ENCODE results near the gene PAM.

Gene PAM

DNA sequence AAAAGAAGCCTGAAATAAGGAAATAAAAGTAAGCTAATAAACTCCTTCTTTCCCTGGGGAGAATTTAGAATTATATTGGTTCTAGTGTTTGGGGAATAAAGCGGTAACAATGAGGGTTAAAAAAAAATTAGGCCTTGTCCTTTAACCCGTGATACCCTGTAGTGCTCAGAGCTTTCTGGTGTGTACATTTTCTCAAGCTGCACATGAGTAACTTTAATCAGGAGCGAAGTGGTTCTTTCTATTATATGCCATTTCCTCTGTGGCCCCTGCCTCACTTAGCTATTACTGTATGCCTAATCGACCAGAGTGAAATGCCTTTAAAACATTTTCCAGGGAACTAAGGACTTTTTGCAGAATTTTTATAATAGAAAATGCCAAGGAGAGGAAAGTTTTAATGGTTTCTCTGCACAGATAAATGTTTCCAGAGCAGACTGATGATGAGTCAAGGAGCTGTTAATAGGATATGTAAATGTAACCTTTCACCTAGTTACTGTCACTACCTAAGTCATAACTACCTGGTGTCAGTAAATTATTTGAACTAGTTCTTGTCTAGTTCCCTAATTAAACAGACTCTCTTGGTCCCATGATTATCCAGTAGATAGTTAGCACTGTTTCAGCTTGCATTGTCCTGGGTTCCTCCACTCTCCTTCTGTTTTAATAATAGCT, 7.6 kb downstream of the PAM start:
- no peak overlapping the region for H2AFZ ChIP-seq (ENCODE audit: low read depth, low read length)
- no peaks in the 10 kb centered on the region for H3K9me3 ChIP-seq (ENCODE audit: control insufficient read depth, low read length)
- no peak overlapping the region for H4K91ac ChIP-seq (ENCODE audit: low read length)
- no peak overlapping the region for H3K18ac ChIP-seq (ENCODE audit: low read depth in 1 of 2, low read length in 2 of 2)
- H2BK5ac ChIP-seq (ENCODE audit: low read depth, low read length, poor library complexity, severe bottlenecking): no peak overlapping the region
- peaks cover 0 to 6% of the 10 kb centered on the region in 2 experiments for H3K36me3 ChIP-seq (ENCODE audit: control insufficient read depth in 1 of 2, insufficient read depth in 2 of 2, low read depth in 1 of 2, low read length in 2 of 2)
- H4K8ac ChIP-seq (ENCODE audit: low read length): no peak overlapping the region
- H3K27ac ChIP-seq (ENCODE audit: low read length, poor library complexity, severe bottlenecking): peak overlapping the region; percentile 47
- H3K4me1 ChIP-seq (ENCODE audit: control insufficient read depth, insufficient read depth, low read depth, low read length): peaks cover 2% of the 10 kb centered on the region
- H2AK5ac ChIP-seq (ENCODE audit: low read length, severe bottlenecking): no peak overlapping the region
- no peak overlapping the region for H2BK120ac ChIP-seq (ENCODE audit: low read depth, low read length)
- peak; percentile 22 for DNase-seq
- no peak overlapping the region for H3K4me3 ChIP-seq (ENCODE audit: insufficient read depth in 1 of 2, low read depth in 1 of 2, low read length in 2 of 2)
- WGBS: 55% methylated on average over 3 of the region's 4 CpGs
- peak overlapping the region; percentile 81 for H3K9ac ChIP-seq (ENCODE audit: low read length)
- peak overlapping the region; percentile 37 for H3K4me2 ChIP-seq (ENCODE audit: low read length, poor library complexity, severe bottlenecking)
- no peaks in the 10 kb centered on the region for H3K27me3 ChIP-seq (ENCODE audit: control insufficient read depth in 1 of 2, insufficient read depth in 1 of 2, low read length in 2 of 2)
- H2BK12ac ChIP-seq (ENCODE audit: low read length in 2 of 2): no peak overlapping the region
- no peak overlapping the region for H3K4ac ChIP-seq (ENCODE audit: low read depth in 1 of 2, low read length in 2 of 2)
- H3K23ac ChIP-seq (ENCODE audit: low read length in 2 of 2): no peak overlapping the region
- H3K79me1 ChIP-seq (replicated peaks; ENCODE audit: low read length, poor library complexity, severe bottlenecking): peaks cover 13% of the 10 kb centered on the region
- H2BK15ac ChIP-seq (ENCODE audit: low read depth, poor library complexity, severe bottlenecking): no peak overlapping the region
- H3K14ac ChIP-seq (ENCODE audit: low read length in 2 of 2): no peak overlapping the region

DNA sequence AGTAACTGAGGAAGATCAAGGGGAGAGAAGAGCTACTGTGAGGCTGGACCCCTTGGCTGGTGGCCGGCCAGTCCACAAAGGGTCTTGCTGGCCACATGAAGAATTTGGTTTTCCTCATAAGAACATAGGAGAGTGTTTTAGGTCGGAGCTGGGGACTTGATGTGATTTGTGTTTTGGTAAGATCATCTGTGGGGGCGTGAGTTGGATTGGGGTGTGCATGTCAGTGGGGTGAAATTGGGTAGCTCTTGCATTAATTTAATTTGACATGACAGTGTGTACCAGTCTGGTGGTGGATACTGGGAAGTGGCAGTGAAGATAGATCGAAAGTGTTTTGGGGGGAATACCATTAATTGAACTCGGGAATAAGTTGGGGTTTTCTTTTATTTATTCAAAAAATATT, 8.6 kb downstream of the PAM start:
- peaks cover 14% of the 10 kb centered on the region for H3K79me1 ChIP-seq (replicated peaks; ENCODE audit: low read length, poor library complexity, severe bottlenecking)
- no peak overlapping the region for H3K14ac ChIP-seq (ENCODE audit: low read length in 2 of 2)
- H3K4me3 ChIP-seq (ENCODE audit: insufficient read depth in 1 of 2, low read depth in 1 of 2, low read length in 2 of 2): no peak overlapping the region
- no peak overlapping the region for H3K27ac ChIP-seq (ENCODE audit: low read length, poor library complexity, severe bottlenecking)
- H2BK12ac ChIP-seq (ENCODE audit: low read length in 2 of 2): no peak overlapping the region
- H3K4me1 ChIP-seq (ENCODE audit: control insufficient read depth, insufficient read depth, low read depth, low read length): peaks cover 2% of the 10 kb centered on the region
- H2BK120ac ChIP-seq (ENCODE audit: low read depth, low read length): no peak overlapping the region
- no peak for DNase-seq
- no peak overlapping the region for H3K4ac ChIP-seq (ENCODE audit: low read depth in 1 of 2, low read length in 2 of 2)
- H3K9ac ChIP-seq (ENCODE audit: low read length): no peak overlapping the region
- H3K27me3 ChIP-seq (ENCODE audit: control insufficient read depth in 1 of 2, insufficient read depth in 1 of 2, low read length in 2 of 2): no peaks in the 10 kb centered on the region
- no peak overlapping the region for H4K91ac ChIP-seq (ENCODE audit: low read length)
- H3K18ac ChIP-seq (ENCODE audit: low read depth in 1 of 2, low read length in 2 of 2): no peak overlapping the region
- H2AK5ac ChIP-seq (ENCODE audit: low read length, severe bottlenecking): no peak overlapping the region
- H2BK15ac ChIP-seq (ENCODE audit: low read depth, poor library complexity, severe bottlenecking): no peak overlapping the region
- no peak overlapping the region for H3K4me2 ChIP-seq (ENCODE audit: low read length, poor library complexity, severe bottlenecking)
- no peak overlapping the region for H4K8ac ChIP-seq (ENCODE audit: low read length)
- H3K36me3 ChIP-seq (ENCODE audit: control insufficient read depth in 1 of 2, insufficient read depth in 2 of 2, low read depth in 1 of 2, low read length in 2 of 2): peaks cover 0 to 6% of the 10 kb centered on the region in 2 experiments
- no peak overlapping the region for H3K23ac ChIP-seq (ENCODE audit: low read length in 2 of 2)
- no peaks in the 10 kb centered on the region for H3K9me3 ChIP-seq (ENCODE audit: control insufficient read depth, low read length)
- no peak overlapping the region for H2AFZ ChIP-seq (ENCODE audit: low read depth, low read length)
- H2BK5ac ChIP-seq (ENCODE audit: low read depth, low read length, poor library complexity, severe bottlenecking): no peak overlapping the region
- 95% methylated on average over 3 of the region's 5 CpGs for WGBS

DNA sequence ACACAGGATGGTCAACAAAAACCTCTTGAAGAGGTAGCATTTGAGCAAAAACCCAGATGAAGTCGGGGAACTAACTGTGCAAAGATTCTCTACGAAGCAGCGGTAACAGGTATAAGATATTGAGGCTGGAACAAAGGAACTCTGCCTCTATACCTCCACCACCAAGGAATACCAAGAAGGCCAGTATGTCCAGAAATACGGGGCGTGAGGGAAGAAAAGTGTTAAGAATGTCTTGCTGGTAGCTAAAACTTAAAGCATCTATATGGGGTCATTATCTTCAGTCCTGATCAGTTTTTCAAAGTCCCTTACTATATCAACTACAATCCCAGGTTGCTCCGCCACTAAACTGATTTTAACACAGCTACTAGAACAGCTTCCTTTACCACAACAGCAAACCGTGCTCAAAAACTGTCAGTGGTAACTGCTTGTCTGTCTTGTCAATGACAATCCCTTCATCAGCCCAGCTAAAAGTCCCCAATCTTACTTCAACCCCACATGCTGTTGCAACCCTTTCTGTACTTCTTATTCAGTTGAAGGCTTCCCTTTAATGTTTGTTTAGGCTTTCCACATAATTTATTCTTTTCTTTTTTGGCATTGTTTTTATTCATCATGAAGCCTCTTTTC, 9.4 kb downstream of the PAM start:
- Histone ChIP-seq H2BK120ac (ENCODE audit: low read depth, low read length) (no peak overlapping the region), H2BK12ac (ENCODE audit: low read length in 2 of 2) (no peak overlapping the region), H3K4me2 (ENCODE audit: low read length, poor library complexity, severe bottlenecking) (no peak overlapping the region), H3K4me3 (ENCODE audit: insufficient read depth in 1 of 2, low read depth in 1 of 2, low read length in 2 of 2) (no peak overlapping the region), H3K4me1 (ENCODE audit: control insufficient read depth, insufficient read depth, low read depth, low read length) (peaks cover 2% of the 10 kb centered on the region), H4K91ac (ENCODE audit: low read length) (no peak overlapping the region), H3K27me3 (ENCODE audit: control insufficient read depth in 1 of 2, insufficient read depth in 1 of 2, low read length in 2 of 2) (no peaks in the 10 kb centered on the region), H3K79me1 (replicated peaks; ENCODE audit: low read length, poor library complexity, severe bottlenecking) (peaks cover 11% of the 10 kb centered on the region), H3K14ac (ENCODE audit: low read length in 2 of 2) (no peak overlapping the region), H3K4ac (ENCODE audit: low read depth in 1 of 2, low read length in 2 of 2) (no peak overlapping the region), H3K27ac (ENCODE audit: low read length, poor library complexity, severe bottlenecking) (no peak overlapping the region), H2BK5ac (ENCODE audit: low read depth, low read length, poor library complexity, severe bottlenecking) (no peak overlapping the region), H3K23ac (ENCODE audit: low read length in 2 of 2) (no peak overlapping the region), H3K9me3 (ENCODE audit: control insufficient read depth, low read length) (no peaks in the 10 kb centered on the region), H3K36me3 (ENCODE audit: control insufficient read depth in 1 of 2, insufficient read depth in 2 of 2, low read depth in 1 of 2, low read length in 2 of 2) (peaks cover 0 to 6% of the 10 kb centered on the region in 2 experiments), H3K18ac (ENCODE audit: low read depth in 1 of 2, low read length in 2 of 2) (no peak overlapping the region), H2AK5ac (ENCODE audit: low read length, severe bottlenecking) (no peak overlapping the region), H3K9ac (ENCODE audit: low read length) (no peak overlapping the region), H4K8ac (ENCODE audit: low read length) (no peak overlapping the region), H2AFZ (ENCODE audit: low read depth, low read length) (no peak overlapping the region), H2BK15ac (ENCODE audit: low read depth, poor library complexity, severe bottlenecking) (no peak overlapping the region)
- 97% methylated on average over 3 of the region's 7 CpGs for WGBS
- no peak for DNase-seq

DNA sequence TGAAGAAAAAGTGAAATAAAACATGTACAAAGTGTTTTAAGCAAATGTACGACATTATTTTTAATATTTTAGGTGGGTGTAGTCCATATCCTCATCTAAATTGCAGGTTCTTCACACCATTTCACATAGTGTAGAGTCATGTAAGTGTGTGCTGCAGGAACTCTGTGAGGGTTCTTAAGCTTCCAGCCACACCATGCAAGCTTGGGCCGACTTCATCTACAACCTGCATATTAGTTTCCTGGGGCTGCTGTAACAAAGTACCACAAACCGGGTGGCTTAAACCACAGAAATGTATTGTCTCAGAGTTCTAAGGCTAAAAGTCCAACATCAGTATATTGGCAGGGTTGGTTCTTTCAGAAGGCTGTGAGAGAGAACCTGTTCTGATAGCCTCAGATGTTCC, 10.2 kb downstream of the PAM start:
- H3K27me3 ChIP-seq (ENCODE audit: control insufficient read depth in 1 of 2, insufficient read depth in 1 of 2, low read length in 2 of 2): no peaks in the 10 kb centered on the region
- H2BK120ac ChIP-seq (ENCODE audit: low read depth, low read length): no peak overlapping the region
- no peak overlapping the region for H4K8ac ChIP-seq (ENCODE audit: low read length)
- no peak overlapping the region for H3K9ac ChIP-seq (ENCODE audit: low read length)
- H3K23ac ChIP-seq (ENCODE audit: low read length in 2 of 2): no peak overlapping the region
- no peak for DNase-seq
- peaks cover 2% of the 10 kb centered on the region for H3K4me1 ChIP-seq (ENCODE audit: control insufficient read depth, insufficient read depth, low read depth, low read length)
- peaks cover 0 to 6% of the 10 kb centered on the region in 2 experiments for H3K36me3 ChIP-seq (ENCODE audit: control insufficient read depth in 1 of 2, insufficient read depth in 2 of 2, low read depth in 1 of 2, low read length in 2 of 2)
- H2BK5ac ChIP-seq (ENCODE audit: low read depth, low read length, poor library complexity, severe bottlenecking): no peak overlapping the region
- peaks cover 11% of the 10 kb centered on the region for H3K79me1 ChIP-seq (replicated peaks; ENCODE audit: low read length, poor library complexity, severe bottlenecking)
- no peak overlapping the region for H3K4me2 ChIP-seq (ENCODE audit: low read length, poor library complexity, severe bottlenecking)
- no peak overlapping the region for H3K14ac ChIP-seq (ENCODE audit: low read length in 2 of 2)
- H4K91ac ChIP-seq (ENCODE audit: low read length): no peak overlapping the region
- H3K9me3 ChIP-seq (ENCODE audit: control insufficient read depth, low read length): no peaks in the 10 kb centered on the region
- H3K18ac ChIP-seq (ENCODE audit: low read depth in 1 of 2, low read length in 2 of 2): no peak overlapping the region
- no peak overlapping the region for H3K27ac ChIP-seq (ENCODE audit: low read length, poor library complexity, severe bottlenecking)
- no peak overlapping the region for H3K4ac ChIP-seq (ENCODE audit: low read depth in 1 of 2, low read length in 2 of 2)
- no peak overlapping the region for H3K4me3 ChIP-seq (ENCODE audit: insufficient read depth in 1 of 2, low read depth in 1 of 2, low read length in 2 of 2)
- WGBS: 100% methylated on average over 2 of the region's 3 CpGs
- no peak overlapping the region for H2BK12ac ChIP-seq (ENCODE audit: low read length in 2 of 2)
- no peak overlapping the region for H2BK15ac ChIP-seq (ENCODE audit: low read depth, poor library complexity, severe bottlenecking)
- H2AK5ac ChIP-seq (ENCODE audit: low read length, severe bottlenecking): no peak overlapping the region
- no peak overlapping the region for H2AFZ ChIP-seq (ENCODE audit: low read depth, low read length)
